ENCODE data around the gene GCC1.
A peak's percentile ranks its signal among the peaks of the same experiment; 100 is the strongest.

The GCC1 gene, protein sequence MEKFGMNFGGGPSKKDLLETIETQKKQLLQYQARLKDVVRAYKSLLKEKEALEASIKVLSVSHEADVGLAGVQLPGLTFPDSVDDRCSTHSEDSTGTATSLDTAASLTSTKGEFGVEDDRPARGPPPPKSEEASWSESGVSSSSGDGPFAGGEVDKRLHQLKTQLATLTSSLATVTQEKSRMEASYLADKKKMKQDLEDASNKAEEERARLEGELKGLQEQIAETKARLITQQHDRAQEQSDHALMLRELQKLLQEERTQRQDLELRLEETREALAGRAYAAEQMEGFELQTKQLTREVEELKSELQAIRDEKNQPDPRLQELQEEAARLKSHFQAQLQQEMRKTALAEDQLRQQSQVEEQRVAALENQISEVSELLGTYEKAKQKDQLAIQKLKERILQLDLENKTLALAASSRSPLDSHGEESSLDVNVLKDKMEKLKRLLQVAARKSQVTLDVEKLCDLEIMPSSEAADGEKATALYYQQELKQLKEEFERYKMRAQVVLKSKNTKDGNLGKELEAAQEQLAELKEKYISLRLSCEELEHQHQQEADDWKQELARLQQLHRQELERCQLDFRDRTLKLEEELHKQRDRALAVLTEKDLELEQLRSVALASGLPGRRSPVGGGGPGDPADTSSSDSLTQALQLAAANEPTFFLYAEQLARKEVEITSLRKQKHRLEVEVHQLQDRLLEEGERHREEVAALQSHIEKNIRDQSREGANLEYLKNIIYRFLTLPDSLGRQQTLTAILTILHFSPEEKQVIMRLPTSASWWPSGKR

DNA sequence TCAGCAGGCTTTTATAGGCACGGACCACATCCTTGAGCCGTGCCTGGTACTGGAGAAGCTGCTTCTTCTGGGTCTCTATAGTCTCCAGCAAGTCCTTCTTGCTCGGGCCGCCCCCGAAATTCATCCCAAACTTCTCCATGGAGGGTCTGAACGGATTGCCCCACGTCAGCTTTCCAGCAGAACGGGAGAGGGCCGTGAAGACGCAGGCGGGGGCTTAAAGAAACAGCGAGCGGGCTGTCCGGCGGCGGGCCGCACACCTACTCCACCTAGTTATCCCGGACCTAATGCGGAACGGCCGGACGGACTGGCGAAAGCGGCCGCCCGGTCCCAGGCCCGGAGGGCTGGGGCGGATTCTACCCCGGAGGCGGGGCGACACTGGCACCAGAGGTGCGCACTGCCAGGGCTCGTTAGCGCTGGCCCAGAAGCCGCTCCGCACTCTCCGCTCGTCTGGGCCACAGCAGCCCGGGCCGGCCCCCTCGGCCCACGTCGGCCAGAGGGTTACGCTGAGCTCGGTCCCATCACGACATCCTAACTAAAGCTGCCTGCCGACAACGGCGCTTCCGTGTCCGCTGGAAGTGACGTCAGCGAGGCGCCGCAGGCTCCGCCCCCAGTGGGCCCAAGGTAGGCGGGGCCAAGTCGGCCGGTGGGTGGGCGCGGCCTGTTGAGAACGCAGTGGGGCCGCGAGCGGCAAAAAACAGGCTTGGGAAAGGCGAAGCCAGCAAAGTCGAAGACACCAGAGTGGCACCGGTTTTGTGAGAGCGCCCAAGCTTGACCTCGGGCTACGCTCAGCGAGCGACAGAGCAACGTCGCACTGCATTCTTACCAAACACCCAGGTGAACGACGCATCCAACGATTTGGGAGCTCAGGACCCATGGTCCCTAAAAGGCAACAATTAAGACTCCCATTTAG, at the start of gene GCC1:
TSS of gene GCC1 (minus strand) at position 553 of the 910 bp plus-strand sequence. CDS start at position 139, 414 bp downstream.
- peak; percentile 91 for DNase-seq

DNA sequence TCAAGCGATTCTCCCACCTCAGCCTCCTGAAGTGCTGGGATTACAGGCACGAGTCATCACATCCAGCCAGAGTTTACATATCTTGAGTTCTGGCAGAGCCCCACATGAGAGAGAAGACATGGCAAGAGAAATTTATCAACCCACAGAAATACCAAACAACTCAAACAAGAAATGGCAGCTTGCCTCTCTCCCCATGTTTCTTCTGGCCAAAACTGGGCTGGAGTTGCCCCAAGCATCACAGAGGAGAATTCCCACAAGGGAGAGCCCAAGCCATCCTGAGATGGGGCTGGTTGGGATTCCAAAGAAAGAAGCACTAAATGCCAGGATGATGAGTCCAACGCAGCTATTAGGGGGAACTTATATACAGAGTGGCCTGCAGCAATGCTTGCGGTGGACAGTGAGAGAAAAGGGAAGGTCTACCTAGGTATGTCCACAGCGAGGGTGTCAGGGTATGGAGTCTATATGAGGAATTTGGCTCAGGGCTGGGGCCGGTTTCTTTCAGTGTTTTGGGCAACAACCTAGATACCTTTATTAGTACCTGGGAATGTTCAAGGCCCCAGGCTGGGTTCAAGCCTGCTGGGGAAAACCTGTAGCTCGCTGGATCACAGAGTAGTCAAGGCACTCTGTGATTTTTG, 47.0 kb upstream of the GCC1 start:
- DNase-seq: no peak

DNA sequence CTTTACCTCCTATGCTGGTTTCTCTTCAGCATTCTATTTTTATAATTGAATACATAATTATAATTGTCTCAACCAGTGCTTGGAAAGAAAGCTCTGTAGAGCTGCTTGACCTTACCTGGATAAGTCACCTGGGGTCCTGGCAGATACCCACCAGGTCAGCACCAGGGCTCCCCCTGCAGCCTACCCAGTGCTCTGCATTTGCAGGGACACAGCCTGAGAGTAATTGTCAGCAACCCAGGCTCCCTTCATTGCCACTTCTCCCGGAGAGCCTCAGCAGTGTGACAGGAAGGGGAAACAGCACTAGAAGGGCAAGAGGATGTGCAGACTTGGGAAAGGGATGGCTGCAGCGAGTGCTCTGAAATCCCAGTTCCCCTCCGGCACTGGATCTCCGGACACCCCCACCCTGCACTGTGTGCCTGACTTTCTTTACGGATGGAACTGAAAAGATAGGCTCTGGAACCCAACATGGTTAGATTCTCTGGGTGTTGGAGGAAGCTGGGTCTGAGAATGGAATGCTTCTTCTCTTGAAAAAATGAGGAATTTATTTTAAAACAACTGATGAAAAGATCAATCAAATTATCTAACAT, 44.0 kb upstream of the GCC1 start:
- DNase-seq: no peak

DNA sequence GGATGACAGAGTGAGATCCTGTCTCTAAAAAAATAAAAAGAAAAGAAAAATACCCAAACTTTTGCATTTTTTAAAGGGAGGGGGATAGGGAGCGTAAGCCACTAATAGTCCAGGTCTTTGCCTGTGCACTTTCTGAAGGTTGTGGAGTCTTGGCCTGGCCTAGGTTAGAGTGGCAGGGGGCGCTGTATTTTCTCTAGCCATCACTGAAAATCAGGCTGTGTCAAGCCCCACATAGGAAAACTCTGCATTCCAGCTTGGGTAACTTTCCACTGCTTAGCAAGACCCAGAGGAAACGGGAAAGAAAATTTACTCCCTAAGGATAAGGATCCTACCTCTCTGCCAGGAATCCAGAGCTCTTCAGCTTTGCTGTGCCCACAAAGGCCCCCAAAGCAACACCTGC, 43.0 kb upstream of the GCC1 start:
- no peak for DNase-seq

DNA sequence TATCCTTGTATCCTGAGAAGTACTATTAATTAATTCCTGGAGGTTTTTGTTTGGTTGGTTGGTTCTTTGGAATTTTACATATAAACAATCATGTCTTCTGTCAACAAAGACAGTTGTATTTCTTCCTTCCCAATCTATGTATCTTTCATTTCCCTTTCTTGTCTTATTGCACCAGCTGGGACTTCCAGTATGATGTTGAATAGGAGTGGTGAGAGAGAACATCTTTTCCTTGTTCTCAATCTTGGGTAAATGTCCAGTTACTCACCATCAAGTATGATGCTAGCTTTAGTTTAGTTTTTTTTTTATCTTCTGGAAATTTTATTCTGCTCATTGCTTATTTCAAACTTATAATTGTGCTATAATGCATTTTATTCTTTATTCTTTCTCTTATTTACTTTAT, 39.9 kb upstream of the GCC1 start:
- DNase-seq: no peak

DNA sequence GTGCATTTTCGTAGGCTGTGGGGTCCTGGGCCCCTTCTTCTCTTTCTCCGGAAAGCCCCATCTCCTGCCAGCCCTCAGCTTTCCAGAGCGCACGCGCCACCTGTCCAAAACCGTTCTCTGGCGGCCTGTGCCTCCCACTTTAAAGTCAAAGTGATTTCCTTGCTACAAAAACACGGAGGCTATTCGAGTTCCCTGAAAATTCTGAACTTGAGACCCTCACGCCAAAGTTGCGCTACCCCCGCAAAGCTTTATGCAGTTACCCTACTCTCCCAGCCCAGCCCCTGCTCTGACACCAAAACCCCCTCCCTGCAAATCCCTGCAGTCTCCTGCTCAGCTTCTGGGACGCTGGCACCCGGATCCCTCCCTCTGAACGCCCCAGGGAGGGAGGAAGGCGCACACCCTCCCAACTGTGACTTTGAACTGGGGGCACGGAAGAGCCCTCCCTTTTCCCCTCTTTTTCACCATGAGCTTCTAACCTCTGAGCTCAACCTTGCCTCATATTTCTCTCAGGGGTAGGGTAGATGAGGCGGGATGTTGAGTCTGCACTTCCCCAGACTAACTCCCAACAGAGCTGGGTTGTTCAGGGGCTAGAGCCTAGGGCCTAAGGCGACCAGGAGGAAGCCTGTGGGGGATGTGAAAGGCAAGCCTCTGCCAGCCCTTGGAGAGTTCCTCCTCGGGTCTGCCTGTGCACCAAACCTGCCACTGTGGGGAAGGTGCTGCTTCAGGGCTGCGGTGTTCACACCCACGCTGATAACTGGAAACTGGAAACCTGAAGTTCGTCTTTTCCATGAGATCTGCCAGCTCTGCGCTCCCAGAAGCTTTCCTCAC, 35.2 kb upstream of the GCC1 start:
- DNase-seq: no peak

DNA sequence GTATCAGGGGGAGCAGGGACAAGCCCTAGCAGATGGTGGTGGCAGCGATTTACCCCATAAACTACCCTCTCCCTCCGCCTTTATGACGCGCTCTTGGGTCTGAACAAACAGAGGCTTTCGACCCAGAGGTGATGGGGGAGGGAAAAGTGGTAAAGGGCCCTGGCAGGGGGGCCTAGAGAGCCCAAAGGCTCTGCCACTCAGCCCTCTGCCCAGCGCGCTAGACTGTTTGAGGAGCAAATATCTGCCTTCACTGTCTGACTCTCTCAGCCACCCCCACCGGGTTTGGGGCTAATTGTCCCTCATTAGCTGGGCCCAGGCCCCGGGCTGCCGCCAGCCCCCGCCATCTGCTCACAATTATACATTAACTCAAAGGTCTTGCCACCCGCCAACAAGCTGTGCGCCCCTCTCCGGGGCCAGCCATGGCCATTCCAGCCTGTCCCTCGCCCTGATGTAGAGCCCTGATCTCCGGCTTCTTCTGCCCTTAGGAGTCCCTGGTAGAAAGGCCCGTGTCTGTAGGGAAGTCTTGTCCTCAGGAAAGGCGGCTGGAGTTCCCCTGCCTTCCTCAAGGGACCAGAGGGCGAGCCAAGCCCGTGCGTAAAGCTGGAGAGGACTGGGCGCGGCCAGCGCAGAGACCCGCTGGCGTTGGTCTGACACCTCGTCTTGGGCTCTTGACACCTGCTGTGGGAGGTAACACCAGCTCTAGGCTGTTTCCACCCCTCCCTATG, 34.4 kb upstream of the GCC1 start:
- DNase-seq: no peak

DNA sequence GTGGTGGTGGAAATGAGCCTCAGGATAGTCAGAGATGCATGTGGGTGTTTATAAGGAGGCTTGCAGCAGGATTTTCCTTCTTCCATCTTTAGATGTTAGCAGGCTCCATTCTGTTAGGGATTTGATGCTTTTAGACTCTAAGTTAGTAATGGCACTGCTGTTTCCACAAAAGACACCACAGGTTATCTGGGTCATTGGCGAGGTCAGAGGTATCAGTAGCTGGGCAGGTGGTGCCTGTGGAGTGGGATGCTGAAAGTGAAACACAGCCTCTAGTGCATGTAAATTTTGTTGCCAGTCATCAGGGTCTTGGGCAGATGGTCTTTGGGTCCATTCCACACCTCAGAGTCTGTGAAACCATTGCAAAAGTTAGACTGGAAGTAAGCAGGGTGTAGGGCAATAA, 33.4 kb upstream of the GCC1 start:
- DNase-seq: no peak

DNA sequence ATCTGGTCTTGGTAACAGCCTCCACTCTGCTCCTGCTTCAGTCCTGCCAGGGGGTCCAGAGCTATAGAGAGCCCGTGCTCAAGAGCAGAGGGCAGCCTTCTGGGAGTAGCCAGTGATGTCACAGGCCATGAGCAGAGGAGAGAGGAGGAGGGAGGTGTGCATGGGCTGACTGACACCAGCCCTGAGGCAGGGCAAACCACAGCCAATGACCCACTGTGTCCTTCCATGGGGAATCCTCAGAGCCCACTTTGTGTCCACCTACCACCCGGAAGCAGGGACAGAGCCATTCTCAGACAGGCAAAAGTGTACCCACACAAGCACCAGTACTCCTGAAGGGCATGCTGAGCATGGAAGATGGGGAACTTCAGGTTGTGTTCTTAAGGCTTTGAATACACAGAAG, 32.6 kb upstream of the GCC1 start, which contains the start of gene PAX4:
TSS of gene PAX4 (minus strand) at position 101 of the 400 bp plus-strand sequence. CDS start 2,214 bp downstream, outside the sequence.
- no peak for DNase-seq

DNA sequence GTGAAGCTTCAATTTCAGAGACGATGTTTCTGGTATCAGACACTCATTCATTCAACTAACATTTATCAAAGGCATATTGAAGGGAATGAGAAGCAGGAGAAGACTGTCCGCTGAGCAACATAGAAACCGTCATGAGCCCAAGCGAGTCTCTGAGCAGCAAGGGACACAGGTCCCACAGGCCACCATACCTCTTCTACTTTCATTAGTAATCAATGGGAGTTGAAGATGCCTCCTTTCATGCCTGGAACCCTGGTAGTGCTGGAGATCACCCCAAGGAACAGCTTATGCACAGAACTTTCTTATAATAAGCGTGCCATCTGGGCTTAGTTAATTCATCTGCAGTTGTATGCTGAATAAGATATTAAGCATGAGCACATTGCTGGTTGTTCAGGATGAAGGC, 31.3 kb upstream of the GCC1 start:
- no peak for DNase-seq

DNA sequence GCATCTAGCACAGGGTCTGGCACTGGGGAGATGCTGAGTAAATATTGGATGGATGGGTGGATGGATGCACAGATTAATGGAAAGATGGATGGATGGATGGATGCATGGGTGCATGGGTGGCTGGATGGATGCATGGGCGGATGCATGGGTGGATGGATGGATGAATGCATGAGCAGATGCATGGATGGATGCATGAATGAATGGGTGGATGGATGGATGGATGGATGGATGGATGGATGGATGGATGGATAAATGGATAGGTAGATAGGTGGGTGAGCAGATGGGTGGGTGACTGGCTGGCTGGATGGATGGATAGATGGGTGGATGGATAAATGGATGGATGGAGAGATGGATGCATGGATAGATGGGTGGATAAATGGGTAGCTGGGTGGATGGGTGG, 26.9 kb upstream of the GCC1 start:
- DNase-seq: no peak

DNA sequence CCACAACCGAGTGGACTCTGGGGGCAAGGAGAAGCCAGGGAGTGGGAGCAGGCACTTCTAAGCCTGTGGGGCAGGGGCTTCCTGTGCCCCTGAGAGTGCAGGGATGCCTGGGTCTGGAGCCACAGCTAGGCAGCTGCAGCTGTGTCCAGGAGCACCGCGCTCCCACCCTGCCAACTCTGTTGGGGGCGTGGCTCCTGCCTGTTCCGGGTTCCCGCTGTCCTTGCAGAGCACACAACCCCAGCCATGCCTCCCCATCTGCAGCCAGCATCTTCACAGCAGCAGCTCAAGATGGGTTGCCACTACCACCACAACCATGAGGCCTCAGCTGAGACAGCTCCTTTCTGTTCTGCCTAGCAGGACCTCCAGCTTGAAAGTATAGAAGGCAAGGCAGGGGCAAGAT, 23.9 kb upstream of the GCC1 start:
- no peak for DNase-seq

DNA sequence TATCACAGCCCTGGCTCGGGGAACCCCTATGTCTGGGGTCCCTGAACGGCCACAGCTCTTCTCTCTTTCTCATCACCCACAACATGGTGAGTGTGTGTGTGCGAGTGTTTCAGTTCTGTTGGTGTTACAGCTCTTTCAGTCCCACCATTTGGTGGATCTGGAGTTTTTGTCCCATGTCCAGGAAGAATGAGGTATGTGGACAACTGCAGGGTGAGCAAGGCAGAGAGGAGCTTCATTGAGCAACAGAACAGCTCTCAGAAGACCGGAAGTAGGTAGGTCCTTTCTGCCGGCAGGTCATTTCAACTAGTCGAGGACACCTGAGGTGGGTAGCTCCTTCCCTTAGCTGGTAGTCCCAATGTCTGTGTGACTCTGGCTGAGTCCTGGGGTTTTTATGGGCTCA, 23.1 kb upstream of the GCC1 start:
- DNase-seq: no peak

DNA sequence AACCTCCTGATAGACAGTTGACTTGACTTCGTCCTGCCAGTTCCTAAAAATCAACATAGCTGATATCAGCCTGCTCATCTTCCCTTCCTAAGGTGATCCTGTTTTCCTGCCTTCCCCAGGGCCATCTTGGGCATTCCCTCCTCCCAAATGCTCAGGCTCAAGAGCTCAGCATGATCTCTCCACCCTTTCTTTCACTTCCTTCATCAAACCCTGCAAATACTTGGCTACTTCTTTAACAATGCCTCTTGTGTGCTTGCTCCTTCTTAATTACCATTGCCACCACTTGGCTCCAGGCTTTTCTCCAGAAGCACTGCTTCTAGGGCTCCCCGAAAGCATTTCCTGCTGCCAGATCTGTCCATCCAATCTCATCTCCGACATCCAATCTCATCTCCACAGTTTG, 15.5 kb upstream of the GCC1 start:
- no peak for DNase-seq

DNA sequence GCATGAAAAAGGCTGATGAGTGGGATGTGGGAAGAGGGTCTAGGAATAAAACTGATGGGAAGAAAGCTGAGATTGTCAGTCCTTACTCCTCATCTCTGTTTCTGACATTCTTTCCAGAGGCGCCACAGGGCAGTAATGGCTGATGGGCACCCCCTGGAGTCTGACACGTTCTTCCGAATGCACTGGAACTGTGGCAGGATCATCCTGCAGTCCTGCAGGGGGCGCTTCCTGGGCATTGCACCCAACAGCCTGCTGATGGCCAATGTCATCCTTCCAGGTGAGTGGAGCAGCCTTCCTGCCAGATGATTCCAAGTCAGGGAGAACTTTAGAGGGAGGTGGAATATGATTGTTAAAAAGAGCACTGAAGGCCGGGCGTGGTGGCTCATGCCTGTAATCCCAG, 12.9 kb upstream of the GCC1 start:
- DNase-seq: no peak

DNA sequence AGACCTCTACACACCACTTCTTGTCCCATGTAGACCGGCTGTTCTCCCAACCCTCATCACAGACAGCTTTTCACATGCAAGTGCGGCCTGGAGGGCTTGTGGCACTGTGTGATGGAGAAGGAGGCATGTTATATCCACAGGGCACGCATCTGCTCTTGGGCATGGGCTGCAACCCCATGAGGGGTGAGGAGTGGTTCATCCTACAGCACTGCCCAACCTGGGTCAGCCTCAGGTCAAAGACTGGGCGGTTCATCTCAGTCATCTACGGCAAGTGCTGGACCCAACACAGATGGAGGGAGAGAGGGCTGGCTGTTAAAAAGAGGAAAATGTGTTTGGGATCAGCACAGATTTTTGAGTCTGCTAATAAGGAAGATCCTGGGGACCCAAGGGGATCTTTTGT, 10.3 kb upstream of the GCC1 start:
- no peak for DNase-seq

DNA sequence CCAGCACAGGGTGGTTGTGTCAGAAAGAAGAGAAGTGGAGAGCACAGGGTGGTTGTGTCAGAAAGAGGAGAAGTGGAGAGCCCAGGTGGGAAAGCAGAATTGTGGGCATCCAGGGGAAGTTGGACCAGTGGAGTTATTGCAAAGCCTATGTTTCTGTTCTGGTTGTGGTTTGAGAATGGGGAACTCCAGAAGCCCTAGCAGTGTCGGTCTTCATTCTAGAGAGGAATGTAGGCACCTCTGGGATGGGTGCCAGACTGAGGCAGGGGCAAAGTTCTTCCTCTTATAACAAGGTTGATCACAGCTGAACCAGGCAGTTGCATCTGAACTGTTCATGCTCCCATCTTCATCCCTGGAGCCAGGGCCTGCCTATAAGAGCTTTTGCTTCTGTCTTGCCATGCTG, 9.1 kb upstream of the GCC1 start:
- no peak for DNase-seq

DNA sequence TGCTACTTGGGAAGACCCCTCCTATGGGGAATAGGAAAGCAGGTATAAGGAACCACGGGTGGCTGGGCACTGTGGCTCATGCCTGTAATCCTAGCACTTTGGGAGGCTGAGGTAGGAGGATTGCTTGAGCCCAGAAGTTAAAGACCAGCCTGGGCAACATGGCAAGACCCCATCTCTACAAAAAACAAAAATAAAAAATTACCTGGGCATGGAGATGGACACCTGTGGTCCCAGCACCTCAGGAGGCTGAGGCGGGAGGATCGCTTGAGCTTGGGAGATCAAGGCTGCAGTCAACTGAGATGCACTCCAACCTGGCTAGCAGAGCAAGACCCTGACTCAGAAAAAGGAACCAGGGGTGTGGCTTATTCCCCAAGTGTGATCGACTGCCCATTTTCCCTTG, 7.2 kb upstream of the GCC1 start:
- DNase-seq: no peak

DNA sequence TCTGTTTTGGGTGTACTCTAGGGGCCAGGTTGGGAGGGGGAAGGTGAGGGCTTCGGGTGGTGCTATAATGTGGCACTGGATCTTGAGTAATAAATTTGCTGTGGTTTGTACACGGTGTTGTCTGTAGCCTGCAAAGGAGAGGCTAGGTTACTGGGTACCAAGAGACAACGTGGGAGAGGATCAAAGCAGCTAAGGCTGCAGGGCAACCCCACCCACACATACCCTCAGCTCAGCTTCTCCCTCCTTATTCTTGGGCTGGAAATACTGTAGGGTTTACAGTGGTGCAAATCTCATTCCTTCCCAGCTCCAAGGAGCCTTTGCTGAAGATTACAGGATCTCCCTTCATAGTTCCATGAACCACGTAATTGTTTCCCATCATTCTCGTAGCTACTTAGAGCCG, 6.2 kb upstream of the GCC1 start:
- DNase-seq: no peak

DNA sequence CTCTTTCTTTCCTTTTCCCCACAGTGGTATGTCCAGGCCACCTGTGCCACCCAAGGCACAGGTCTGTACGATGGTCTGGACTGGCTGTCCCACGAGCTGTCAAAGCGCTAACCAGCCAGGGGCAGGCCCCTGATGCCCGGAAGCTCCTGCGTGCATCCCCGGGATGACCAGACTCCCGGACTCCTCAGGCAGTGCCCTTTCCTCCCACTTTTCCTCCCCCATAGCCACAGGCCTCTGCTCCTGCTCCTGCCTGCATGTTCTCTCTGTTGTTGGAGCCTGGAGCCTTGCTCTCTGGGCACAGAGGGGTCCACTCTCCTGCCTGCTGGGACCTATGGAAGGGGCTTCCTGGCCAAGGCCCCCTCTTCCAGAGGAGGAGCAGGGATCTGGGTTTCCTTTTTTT, 5.8 kb upstream of the GCC1 start:
- no peak for DNase-seq

DNA sequence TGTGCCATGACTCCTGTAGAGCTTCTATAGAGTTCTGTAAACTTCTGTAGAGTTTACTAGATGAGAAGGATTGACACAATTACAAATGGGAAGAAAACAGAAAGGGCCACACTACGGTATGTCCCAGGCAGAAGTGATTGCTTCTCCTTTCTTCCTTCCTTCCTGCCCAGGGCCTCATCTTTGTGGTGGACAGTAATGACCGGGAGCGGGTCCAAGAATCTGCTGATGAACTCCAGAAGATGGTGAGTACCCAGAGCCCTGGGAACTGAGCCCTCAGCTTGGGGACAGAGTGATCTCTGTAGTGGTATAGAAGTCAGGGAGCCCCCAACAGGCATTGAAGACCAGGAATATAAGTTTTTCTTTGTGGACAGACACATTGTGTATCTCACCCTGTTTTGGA, 4.5 kb upstream of the GCC1 start:
- DNase-seq: no peak
